K562 (cell line): ENCODE results near the gene MYBPC3.

ENCODE experiments used
- BDP1 ChIP-seq: IDR thresholded peaks from 3 replicates; pipeline ENCODE4 v1.6.1; 2011; ENCODE audit not compliant: insufficient read length, insufficient read depth
- PRPF4 ChIP-seq: fragments of 200-400 bp; formaldehyde crosslinking; IDR thresholded peaks from one replicate; pipeline ENCODE4 v1.6.1; 2017; ENCODE audit warnings: low read length, low read depth, mild to moderate bottlenecking; ENCODE audit not compliant: insufficient read depth, poor library complexity, severe bottlenecking
- ZKSCAN1 ChIP-seq: fragments of 150-350 bp; IDR thresholded peaks from 2 replicates; pipeline ENCODE4 v1.6.1; 2016; ENCODE audit warnings: low read depth, low read length
- ZNF146 ChIP-seq: IDR thresholded peaks from one replicate; pipeline ENCODE4 v1.6.1; 2018; ENCODE audit warnings: missing compliant biosample characterization; ENCODE audit not compliant: unreplicated experiment

DNA sequence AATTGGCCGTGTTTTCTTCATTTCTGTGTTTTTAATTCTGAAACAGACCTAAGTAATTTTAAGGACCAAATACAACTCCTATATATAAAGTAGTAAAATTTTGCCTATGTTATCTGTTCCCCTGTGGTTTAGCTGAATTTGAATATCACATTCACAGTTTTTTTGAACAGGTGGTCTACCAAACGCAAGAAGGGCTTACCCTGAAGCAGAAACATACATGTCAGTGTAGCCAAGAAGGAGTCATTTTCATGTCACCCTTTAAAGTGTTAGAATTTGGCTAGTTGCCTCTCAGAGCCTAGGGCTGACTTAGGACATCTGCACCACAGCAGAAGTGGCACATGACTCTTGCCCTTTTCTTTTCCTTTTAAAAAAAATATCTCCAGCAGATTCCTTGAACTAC lies 34.3 kb downstream of the MYBPC3 start:
- no peak for TF ChIP-seq PRPF4
- TF ChIP-seq ZNF146 (CRISPR knock-in tag): no peak
- no peak for TF ChIP-seq ZKSCAN1
- no peak for TF ChIP-seq BDP1
